Testis (tissue), 2 donors: ENCODE results near the gene LPP.

Experiments
- CTCF ChIP-seq, 3 experiments: fragments of 450-650 bp in 2 of 3; fragments of 200-600 bp in 1 of 3; sonication (generic) in 1 of 3; IDR thresholded peaks; one replicate each; pipeline ENCODE4 v1.5.1; 2016 to 2019; ENCODE audit warnings: antibody characterized with exemption in 3 of 3, mild to moderate bottlenecking in 2 of 3, moderate library complexity in 1 of 3
- POLR2A ChIP-seq: fragments of 450-650 bp; IDR thresholded peaks from one replicate; pipeline ENCODE4 v1.6.1; 2017; ENCODE audit warnings: antibody characterized with exemption, mild to moderate bottlenecking, moderate library complexity

- TF ChIP-seq CTCF (IDR thresholded peaks at IDR 0.05) (no peak), POLR2A (no peak)
Observed at GRCh38 chr3:188791311-188791710, 637.4 kb downstream of the LPP start.
